Measurements from ENCODE around the gene ATP2A3.

ATP2A3 gene

GRCh38 chr17:3964203-3965117, at the start of gene ATP2A3:
ATP2A3 (minus strand) TSS chr17:3964437; CDS start chr17:3964291, 146 bp downstream.
- DNase-seq (ENCODE audit: low read depth in 2 of 2): peak; percentile 21 to 57

GRCh38 chr17:4010754-4011153, 46.5 kb upstream of the ATP2A3 start:
- no peak for DNase-seq (ENCODE audit: low read depth in 2 of 2)

- DNase-seq (ENCODE audit: low read depth in 2 of 2): no peak
Measured at GRCh38 chr17:4009186-4009785, 45.0 kb upstream of the ATP2A3 start.

- no peak for DNase-seq (ENCODE audit: low read depth in 2 of 2)
Measured at GRCh38 chr17:4008441-4009185, 44.4 kb upstream of the ATP2A3 start.

- DNase-seq (ENCODE audit: low read depth in 2 of 2): no peak
Measured at GRCh38 chr17:4008082-4008435, 43.8 kb upstream of the ATP2A3 start.

GRCh38 chr17:4007346-4008081, 43.3 kb upstream of the ATP2A3 start:
- DNase-seq (ENCODE audit: low read depth in 2 of 2): no peak

- no peak for DNase-seq (ENCODE audit: low read depth in 2 of 2)
Measured at GRCh38 chr17:4006745-4007211, 42.5 kb upstream of the ATP2A3 start.

- no peak for DNase-seq (ENCODE audit: low read depth in 2 of 2)
Measured at GRCh38 chr17:4006165-4006589, 41.9 kb upstream of the ATP2A3 start.

- DNase-seq (ENCODE audit: low read depth in 2 of 2): no peak
Measured at GRCh38 chr17:4005296-4006164, 41.3 kb upstream of the ATP2A3 start.

GRCh38 chr17:4004517-4005295, 40.5 kb upstream of the ATP2A3 start:
- DNase-seq (ENCODE audit: low read depth in 2 of 2): peak in 1 of 2 donors; percentile 4

- DNase-seq (ENCODE audit: low read depth in 2 of 2): no peak
Measured at GRCh38 chr17:4003501-4004421, 39.5 kb upstream of the ATP2A3 start.

- DNase-seq (ENCODE audit: low read depth in 2 of 2): no peak
Measured at GRCh38 chr17:4003131-4003500, 38.9 kb upstream of the ATP2A3 start.

GRCh38 chr17:4001048-4001590, 36.9 kb upstream of the ATP2A3 start:
- no peak for DNase-seq (ENCODE audit: low read depth in 2 of 2)

GRCh38 chr17:3998436-3998835, 34.2 kb upstream of the ATP2A3 start:
- no peak for DNase-seq (ENCODE audit: low read depth in 2 of 2)

GRCh38 chr17:3995067-3995466, 30.8 kb upstream of the ATP2A3 start:
- DNase-seq (ENCODE audit: low read depth in 2 of 2): no peak

- no peak for DNase-seq (ENCODE audit: low read depth in 2 of 2)
Measured at GRCh38 chr17:3994221-3994576, 30.0 kb upstream of the ATP2A3 start.

- no peak for DNase-seq (ENCODE audit: low read depth in 2 of 2)
Measured at GRCh38 chr17:3993493-3994220, 29.4 kb upstream of the ATP2A3 start.

- no peak for DNase-seq (ENCODE audit: low read depth in 2 of 2)
Measured at GRCh38 chr17:3992370-3992769, 28.1 kb upstream of the ATP2A3 start.
